GM20000 (cell line): Measurements from ENCODE around the gene PLEKHF1.

ENCODE experiments used
- DNase-seq: peaks from one replicate; pipeline ENCODE4 v3.0.0; 2012; ENCODE audit warnings: low spot score
- CTCF ChIP-seq: IDR thresholded peaks from 2 replicates; pipeline ENCODE4 v1.5.1; 2012; ENCODE audit warnings: mild to moderate bottlenecking, control low read depth; ENCODE audit errors: extremely low read depth, missing control alignments

PLEKHF1 gene

GRCh38 chr19:29690842-29691241 lies 25.6 kb downstream of the PLEKHF1 start:
- no peak for TF ChIP-seq CTCF
- DNase-seq: peak; percentile 65

GRCh38 chr19:29694161-29694560 lies 28.9 kb downstream of the PLEKHF1 start:
- no peak for DNase-seq
- no peak for TF ChIP-seq CTCF

GRCh38 chr19:29694669-29695627 lies 29.7 kb downstream of the PLEKHF1 start:
- peak; percentile 80 for DNase-seq
- TF ChIP-seq CTCF: peak; percentile 73

- DNase-seq: no peak
- TF ChIP-seq CTCF: no peak
These were observed 30.7 kb downstream of the PLEKHF1 start for GRCh38 chr19:29695765-29696564.

DNA sequence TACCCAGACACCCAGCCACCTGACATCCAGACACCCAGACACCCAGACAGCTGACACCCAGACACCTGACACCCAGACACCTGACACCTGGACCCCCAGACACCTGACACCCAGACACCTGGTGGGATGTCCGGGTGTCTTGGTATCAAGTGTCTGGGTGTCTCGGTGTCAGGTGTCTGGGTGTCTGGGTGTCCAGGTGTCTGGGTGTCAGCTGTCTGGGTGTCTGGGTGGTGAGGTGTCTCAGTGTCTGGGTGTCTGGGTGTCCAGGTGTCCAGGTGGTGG lies 31.2 kb downstream of the PLEKHF1 start:
- no peak for TF ChIP-seq CTCF
- DNase-seq: no peak

DNA sequence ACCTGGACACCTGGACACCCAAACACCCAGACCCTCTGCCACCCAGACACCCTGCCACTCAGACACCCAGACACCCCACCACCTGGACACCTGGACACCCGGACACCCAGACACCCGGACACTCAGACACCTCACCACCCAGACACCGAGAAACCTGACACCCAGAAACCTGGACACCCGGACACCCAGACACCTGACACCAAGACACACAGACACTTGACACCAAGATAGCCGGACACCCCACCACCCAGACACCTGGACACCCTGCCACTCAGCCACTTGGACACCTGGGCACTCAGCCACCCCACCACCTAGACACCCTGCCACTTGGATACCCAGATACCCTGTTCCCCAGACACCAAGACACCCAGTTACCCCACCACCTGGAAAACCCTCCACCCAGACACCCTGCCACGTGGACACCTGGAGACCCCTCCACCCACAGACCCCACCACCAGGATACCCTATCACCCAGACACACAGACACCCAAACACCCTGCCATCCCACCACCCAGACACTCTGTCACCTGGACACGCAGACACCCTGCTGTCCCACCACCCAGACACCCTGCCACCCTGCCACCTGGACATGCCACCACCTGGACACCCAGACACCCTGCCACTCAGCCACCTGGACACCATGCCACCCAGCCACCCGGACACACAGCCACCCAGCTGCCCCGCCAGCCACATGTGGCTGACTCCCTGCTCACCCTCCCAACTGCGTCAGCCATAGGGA lies 32.4 kb downstream of the PLEKHF1 start:
- no peak for TF ChIP-seq CTCF
- DNase-seq: no peak
